ENCODE measurements around the gene SIK3.
"Not testable (repeated sequence)": the region's sequence is repeated elsewhere in the genome, so short reads cannot be mapped to it uniquely, and the experiment has no call there.

SIK3 gene

DNA sequence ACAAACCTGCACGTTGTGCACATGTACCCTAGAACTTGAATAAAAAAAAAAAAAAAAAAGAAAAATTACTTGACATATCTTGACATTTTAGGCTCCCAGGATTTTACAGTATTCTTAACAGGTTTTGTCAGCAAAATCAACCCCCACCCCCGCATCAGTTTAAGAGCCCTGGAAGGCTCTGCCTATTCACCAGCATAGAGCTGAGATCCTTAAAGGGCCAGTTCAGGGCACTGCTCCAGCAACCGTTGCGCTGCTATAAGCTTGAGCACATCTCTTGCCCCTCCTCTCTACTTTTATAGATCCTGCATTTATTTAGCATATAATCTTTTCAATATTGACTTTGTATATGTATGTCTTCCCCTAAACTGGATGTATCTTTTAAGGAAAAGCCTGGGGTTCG is 45.2 kb upstream of the SIK3 start:
- Histone ChIP-seq H3K23ac (ENCODE audit: low read length) (no peak overlapping the region), H3K9ac (ENCODE audit: low read length) (peak overlapping the region; percentile 74), H2BK15ac (replicated peaks; ENCODE audit: low read depth) (no peak overlapping the region), H3K79me1 (ENCODE audit: low read length) (no peaks in the 10 kb centered on the region), H2AK5ac (ENCODE audit: low read length) (no peak overlapping the region), H3K4me1 (ENCODE audit: control insufficient read depth, low read depth, low read length) (peaks cover 3% of the 10 kb centered on the region), H4K5ac (ENCODE audit: low read length) (no peak overlapping the region), H2BK120ac (ENCODE audit: low read depth, low read length) (no peak overlapping the region), H3K4me3 (ENCODE audit: low read length) (peak overlapping the region; percentile 38), H3K36me3 (ENCODE audit: control insufficient read depth, insufficient read depth, low read length) (no peaks in the 10 kb centered on the region), H3K27ac (ENCODE audit: low read depth, low read length) (no peak overlapping the region), H3K4me2 (ENCODE audit: low read length) (peak overlapping the region; percentile 34), H3K4ac (ENCODE audit: low read depth, low read length) (no peak overlapping the region), H2BK5ac (ENCODE audit: low read length) (no peak overlapping the region), H3K18ac (ENCODE audit: low read length) (no peak overlapping the region), H3K56ac (ENCODE audit: low read length) (peak overlapping the region; percentile 92), H4K8ac (ENCODE audit: low read depth, low read length) (no peak overlapping the region), H3K27me3 (ENCODE audit: insufficient read depth, low read length, poor library complexity) (no peaks in the 10 kb centered on the region), H3K79me2 (ENCODE audit: control insufficient read depth, insufficient read depth, low read length) (peaks cover 40% of the 10 kb centered on the region)
- no CpG with 5 or more reads among the region's 5 CpGs for WGBS (ENCODE audit: extremely low coverage, insufficient coverage, low lambda C conversion rate)
- DNase-seq: peak; percentile 56

DNA sequence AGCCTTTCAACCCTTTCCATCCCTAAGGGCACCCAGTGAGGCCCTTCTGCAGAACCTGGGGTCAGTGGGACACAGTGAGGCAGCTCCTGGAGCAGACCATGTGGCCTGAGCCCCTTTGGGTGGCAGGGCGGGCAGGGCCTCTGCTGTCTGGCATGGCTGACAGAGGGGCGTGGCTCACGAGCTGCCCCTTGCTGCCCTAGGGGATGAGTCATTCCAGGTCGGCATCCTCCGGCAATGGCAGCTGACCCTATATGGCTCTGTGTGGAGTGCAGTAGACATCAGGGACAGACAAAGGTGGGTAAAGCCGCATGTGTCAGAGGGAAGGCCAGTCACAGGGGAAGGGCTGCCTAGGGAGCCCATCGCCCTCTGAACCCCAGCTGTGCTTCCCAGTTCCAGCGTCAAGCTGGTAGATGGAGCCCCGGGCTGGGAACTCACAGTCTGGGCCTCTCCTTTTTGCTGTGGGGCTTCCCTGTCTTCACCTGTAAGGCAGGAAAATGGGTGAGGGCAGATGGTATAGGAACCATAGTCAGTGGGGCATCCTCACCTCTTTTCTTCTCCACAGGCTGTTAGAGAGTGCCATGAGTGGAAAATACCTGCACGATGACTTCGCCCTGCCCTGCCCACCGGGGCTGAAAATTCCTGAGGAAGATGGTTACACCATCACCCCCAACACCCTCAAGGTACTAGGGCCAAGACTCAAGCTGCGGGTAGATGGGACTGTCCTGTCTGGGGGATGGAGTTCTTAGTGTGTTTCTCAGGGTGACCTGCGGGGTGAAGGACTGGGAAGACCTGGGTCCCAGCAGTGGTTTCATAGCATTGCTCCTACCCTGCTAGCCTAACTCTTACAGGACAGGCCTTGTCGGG is 39.2 kb upstream of the SIK3 start:
- not testable (repeated sequence) for H3K56ac ChIP-seq (ENCODE audit: low read length); H3K4me1 ChIP-seq (ENCODE audit: control insufficient read depth, low read depth, low read length); H2BK5ac ChIP-seq (ENCODE audit: low read length); H3K9ac ChIP-seq (ENCODE audit: low read length); H3K36me3 ChIP-seq (ENCODE audit: control insufficient read depth, insufficient read depth, low read length); H3K4ac ChIP-seq (ENCODE audit: low read depth, low read length); H3K18ac ChIP-seq (ENCODE audit: low read length); H3K27ac ChIP-seq (ENCODE audit: low read depth, low read length); H3K27me3 ChIP-seq (ENCODE audit: insufficient read depth, low read length, poor library complexity); H2BK120ac ChIP-seq (ENCODE audit: low read depth, low read length); H4K5ac ChIP-seq (ENCODE audit: low read length); H2BK15ac ChIP-seq (replicated peaks; ENCODE audit: low read depth); H3K4me3 ChIP-seq (ENCODE audit: low read length); H3K4me2 ChIP-seq (ENCODE audit: low read length); DNase-seq; H3K23ac ChIP-seq (ENCODE audit: low read length); H3K79me2 ChIP-seq (ENCODE audit: control insufficient read depth, insufficient read depth, low read length); H4K8ac ChIP-seq (ENCODE audit: low read depth, low read length); H2AK5ac ChIP-seq (ENCODE audit: low read length); H3K79me1 ChIP-seq (ENCODE audit: low read length)
- no CpG with 5 or more reads among the region's 15 CpGs for WGBS (ENCODE audit: extremely low coverage, insufficient coverage, low lambda C conversion rate)

DNA sequence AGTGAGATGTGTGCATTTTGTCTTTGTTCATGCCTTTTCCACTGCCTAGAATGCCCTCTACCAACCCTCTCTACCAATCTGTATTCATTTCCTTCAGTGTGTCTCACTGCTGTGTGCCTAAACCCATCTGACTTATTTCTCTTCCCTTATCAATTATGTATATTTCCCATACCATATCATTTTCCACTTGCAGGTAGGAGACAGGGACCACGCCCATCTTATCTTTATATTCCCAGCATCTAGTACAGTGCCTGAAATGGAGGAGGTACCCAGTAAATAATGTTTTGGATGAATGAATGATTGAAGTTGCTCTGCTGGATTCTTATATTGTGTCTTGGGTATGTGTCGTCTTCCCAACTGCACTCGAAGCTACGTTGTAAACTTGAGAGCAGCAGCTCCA is 36.8 kb upstream of the SIK3 start:
- H3K27ac ChIP-seq (ENCODE audit: low read depth, low read length); H3K9ac ChIP-seq (ENCODE audit: low read length); H3K18ac ChIP-seq (ENCODE audit: low read length); H3K4me3 ChIP-seq (ENCODE audit: low read length); H2AK5ac ChIP-seq (ENCODE audit: low read length); H3K23ac ChIP-seq (ENCODE audit: low read length); H3K56ac ChIP-seq (ENCODE audit: low read length); H4K8ac ChIP-seq (ENCODE audit: low read depth, low read length); H4K5ac ChIP-seq (ENCODE audit: low read length); H2BK15ac ChIP-seq (replicated peaks; ENCODE audit: low read depth); H3K4me1 ChIP-seq (ENCODE audit: control insufficient read depth, low read depth, low read length); H3K79me2 ChIP-seq (ENCODE audit: control insufficient read depth, insufficient read depth, low read length); H3K79me1 ChIP-seq (ENCODE audit: low read length); H3K36me3 ChIP-seq (ENCODE audit: control insufficient read depth, insufficient read depth, low read length); H3K4ac ChIP-seq (ENCODE audit: low read depth, low read length); DNase-seq; H3K4me2 ChIP-seq (ENCODE audit: low read length); H2BK120ac ChIP-seq (ENCODE audit: low read depth, low read length); H2BK5ac ChIP-seq (ENCODE audit: low read length); H3K27me3 ChIP-seq (ENCODE audit: insufficient read depth, low read length, poor library complexity): not testable (repeated sequence)
- WGBS (ENCODE audit: extremely low coverage, insufficient coverage, low lambda C conversion rate): no CpG with 5 or more reads among the region's 4 CpGs

DNA sequence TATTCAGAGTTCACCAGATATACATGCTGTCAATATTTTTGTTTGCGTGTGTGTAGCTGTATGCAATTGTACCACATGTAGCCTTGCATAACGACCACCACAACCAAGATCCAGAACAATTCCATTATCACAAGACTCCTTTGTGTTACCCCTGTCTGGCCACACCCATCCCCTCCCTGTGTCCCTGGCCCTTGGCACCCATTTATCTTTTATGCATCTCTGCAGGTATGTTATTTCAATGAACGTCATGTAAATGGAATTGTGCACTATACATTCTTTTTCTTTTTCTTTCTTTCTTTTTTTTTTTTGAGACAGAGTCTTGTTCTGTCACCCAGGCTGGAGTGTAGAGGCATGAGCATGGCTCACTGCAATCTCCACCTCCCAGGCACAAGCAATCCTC is 36.2 kb upstream of the SIK3 start:
- Histone ChIP-seq H3K23ac (ENCODE audit: low read length) (no peak overlapping the region), H3K56ac (ENCODE audit: low read length) (no peak overlapping the region), H4K8ac (ENCODE audit: low read depth, low read length) (no peak overlapping the region), H3K4me2 (ENCODE audit: low read length) (no peak overlapping the region), H3K27ac (ENCODE audit: low read depth, low read length) (no peak overlapping the region), H2AK5ac (ENCODE audit: low read length) (no peak overlapping the region), H3K36me3 (ENCODE audit: control insufficient read depth, insufficient read depth, low read length) (no peaks in the 10 kb centered on the region), H4K5ac (ENCODE audit: low read length) (no peak overlapping the region), H3K79me1 (ENCODE audit: low read length) (no peaks in the 10 kb centered on the region), H3K27me3 (ENCODE audit: insufficient read depth, low read length, poor library complexity) (no peaks in the 10 kb centered on the region), H3K18ac (ENCODE audit: low read length) (no peak overlapping the region), H2BK120ac (ENCODE audit: low read depth, low read length) (no peak overlapping the region), H3K9ac (ENCODE audit: low read length) (no peak overlapping the region), H3K4ac (ENCODE audit: low read depth, low read length) (no peak overlapping the region), H2BK15ac (replicated peaks; ENCODE audit: low read depth) (no peak overlapping the region), H3K4me1 (ENCODE audit: control insufficient read depth, low read depth, low read length) (no peaks in the 10 kb centered on the region), H3K4me3 (ENCODE audit: low read length) (no peak overlapping the region), H2BK5ac (ENCODE audit: low read length) (no peak overlapping the region), H3K79me2 (ENCODE audit: control insufficient read depth, insufficient read depth, low read length) (no peaks in the 10 kb centered on the region)
- no CpG with 5 or more reads among the region's 3 CpGs for WGBS (ENCODE audit: extremely low coverage, insufficient coverage, low lambda C conversion rate)
- DNase-seq: no peak

DNA sequence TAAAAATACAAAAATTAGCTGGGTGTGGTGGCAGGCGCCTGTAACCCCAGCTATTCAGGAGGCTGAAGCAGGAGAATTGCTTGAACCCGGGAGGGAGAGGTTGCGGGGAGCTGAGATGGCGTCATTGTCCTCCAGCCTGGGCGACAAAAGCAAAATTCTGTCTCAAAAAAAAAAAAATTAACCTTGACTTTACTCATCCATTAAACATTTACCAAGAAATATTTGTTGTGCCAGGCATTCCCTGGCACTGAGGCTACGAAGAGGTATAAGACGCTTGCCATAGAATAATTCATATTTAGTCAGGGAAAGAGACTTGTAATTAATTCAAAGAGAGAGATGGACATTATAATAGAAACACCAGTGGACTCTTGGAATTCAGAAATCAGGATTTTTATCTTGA is 32.7 kb upstream of the SIK3 start:
- H3K79me2 ChIP-seq (ENCODE audit: control insufficient read depth, insufficient read depth, low read length): no peaks in the 10 kb centered on the region
- no peak overlapping the region for H2BK15ac ChIP-seq (replicated peaks; ENCODE audit: low read depth)
- no peak overlapping the region for H3K4me2 ChIP-seq (ENCODE audit: low read length)
- no peaks in the 10 kb centered on the region for H3K79me1 ChIP-seq (ENCODE audit: low read length)
- no peaks in the 10 kb centered on the region for H3K27me3 ChIP-seq (ENCODE audit: insufficient read depth, low read length, poor library complexity)
- DNase-seq: no peak
- H3K4me3 ChIP-seq (ENCODE audit: low read length): no peak overlapping the region
- no peak overlapping the region for H2BK5ac ChIP-seq (ENCODE audit: low read length)
- H4K5ac ChIP-seq (ENCODE audit: low read length): no peak overlapping the region
- H2BK120ac ChIP-seq (ENCODE audit: low read depth, low read length): no peak overlapping the region
- H3K23ac ChIP-seq (ENCODE audit: low read length): no peak overlapping the region
- no CpG with 5 or more reads among the region's 7 CpGs for WGBS (ENCODE audit: extremely low coverage, insufficient coverage, low lambda C conversion rate)
- no peak overlapping the region for H3K56ac ChIP-seq (ENCODE audit: low read length)
- no peak overlapping the region for H3K18ac ChIP-seq (ENCODE audit: low read length)
- H3K4me1 ChIP-seq (ENCODE audit: control insufficient read depth, low read depth, low read length): no peaks in the 10 kb centered on the region
- H4K8ac ChIP-seq (ENCODE audit: low read depth, low read length): no peak overlapping the region
- H3K27ac ChIP-seq (ENCODE audit: low read depth, low read length): no peak overlapping the region
- H3K36me3 ChIP-seq (ENCODE audit: control insufficient read depth, insufficient read depth, low read length): no peaks in the 10 kb centered on the region
- no peak overlapping the region for H3K4ac ChIP-seq (ENCODE audit: low read depth, low read length)
- no peak overlapping the region for H3K9ac ChIP-seq (ENCODE audit: low read length)
- H2AK5ac ChIP-seq (ENCODE audit: low read length): no peak overlapping the region

DNA sequence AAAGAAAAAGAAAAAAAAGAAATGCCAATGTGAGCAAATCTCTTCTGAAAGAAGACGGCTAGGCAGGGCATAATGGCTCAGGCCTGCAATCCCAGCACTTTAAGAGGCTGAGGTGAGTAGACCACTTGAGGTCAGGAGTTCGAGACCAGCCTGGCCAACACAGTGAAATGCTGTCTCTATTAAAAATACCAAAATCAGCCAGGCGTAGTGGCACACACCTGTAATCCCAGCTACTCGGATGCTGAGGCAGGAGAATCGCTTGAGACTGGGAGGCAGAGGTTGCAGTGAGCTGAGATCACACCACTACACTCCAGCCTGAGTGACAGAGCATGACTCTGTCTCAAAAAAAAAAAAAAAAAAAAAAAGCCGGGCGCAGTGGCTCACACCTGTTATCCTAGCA is 32.2 kb upstream of the SIK3 start:
- H3K27me3 ChIP-seq (ENCODE audit: insufficient read depth, low read length, poor library complexity); H3K27ac ChIP-seq (ENCODE audit: low read depth, low read length); H3K4me2 ChIP-seq (ENCODE audit: low read length); H3K4me3 ChIP-seq (ENCODE audit: low read length); H3K79me2 ChIP-seq (ENCODE audit: control insufficient read depth, insufficient read depth, low read length); H3K4me1 ChIP-seq (ENCODE audit: control insufficient read depth, low read depth, low read length); H2BK15ac ChIP-seq (replicated peaks; ENCODE audit: low read depth); H2AK5ac ChIP-seq (ENCODE audit: low read length); H4K8ac ChIP-seq (ENCODE audit: low read depth, low read length); H3K4ac ChIP-seq (ENCODE audit: low read depth, low read length); H2BK120ac ChIP-seq (ENCODE audit: low read depth, low read length); H3K18ac ChIP-seq (ENCODE audit: low read length); DNase-seq; H3K56ac ChIP-seq (ENCODE audit: low read length); H4K5ac ChIP-seq (ENCODE audit: low read length); H3K79me1 ChIP-seq (ENCODE audit: low read length); H3K36me3 ChIP-seq (ENCODE audit: control insufficient read depth, insufficient read depth, low read length); H3K9ac ChIP-seq (ENCODE audit: low read length); H3K23ac ChIP-seq (ENCODE audit: low read length); H2BK5ac ChIP-seq (ENCODE audit: low read length): not testable (repeated sequence)
- no CpG with 5 or more reads among the region's 7 CpGs for WGBS (ENCODE audit: extremely low coverage, insufficient coverage, low lambda C conversion rate)

All from mesendoderm (in vitro differentiated cells).